Astrocyte of the spinal cord (primary cell): ENCODE results near the gene TMEM17.
A peak's percentile ranks its signal among the peaks of the same experiment; 100 is the strongest.

Experiments used
- DNase-seq: peaks from one replicate; pipeline ENCODE4 v3.0.0; 2011; ENCODE audit warnings: low read depth, low spot score
- H3K4me3 ChIP-seq: 2 replicates; pipeline ENCODE4 v1.5.1; 2011; ENCODE audit warnings: low read depth, mild to moderate bottlenecking, low read length, moderate library complexity
- CTCF ChIP-seq: IDR thresholded peaks from 2 replicates; pipeline ENCODE4 v1.5.1; 2012; ENCODE audit warnings: low read depth, mild to moderate bottlenecking, low read length, inconsistent platforms
- in situ Hi-C: cut with HindIII; loops from 2 replicates; pipeline ENCODE4 v1.10.0; 2017; ENCODE audit warnings: low sequenced_read_pairs

TMEM17 gene

GRCh38 chr2:62474176-62474575 lies 31.8 kb downstream of the TMEM17 start:
- H3K4me3 ChIP-seq = no peak overlapping the region
- in situ Hi-C loops = no loop called here
- peak; percentile 38 for DNase-seq
- TF ChIP-seq CTCF = no peak

- no peak overlapping the region for H3K4me3 ChIP-seq
- in situ Hi-C loops = no loop called here
- TF ChIP-seq CTCF = no peak
- DNase-seq = no peak
These were observed 32.7 kb downstream of the TMEM17 start for GRCh38 chr2:62473246-62473827.

- H3K4me3 ChIP-seq = no peak overlapping the region
- in situ Hi-C loops = no loop called here
- no peak for DNase-seq
- no peak for TF ChIP-seq CTCF
These were observed 33.7 kb downstream of the TMEM17 start for GRCh38 chr2:62472312-62472711.

- in situ Hi-C loops = no loop called here
- no peak for TF ChIP-seq CTCF
- no peak overlapping the region for H3K4me3 ChIP-seq
- no peak for DNase-seq
These were observed 34.2 kb downstream of the TMEM17 start for GRCh38 chr2:62471816-62472215.

- TF ChIP-seq CTCF = no peak
- no peak overlapping the region for H3K4me3 ChIP-seq
- DNase-seq = no peak
- in situ Hi-C loops = no loop called here
These were observed 34.6 kb downstream of the TMEM17 start for GRCh38 chr2:62471404-62471803.

- in situ Hi-C loops = no loop called here
- H3K4me3 ChIP-seq = no peak overlapping the region
- no peak for TF ChIP-seq CTCF
- DNase-seq = no peak
These were observed 36.4 kb downstream of the TMEM17 start for GRCh38 chr2:62469548-62469947.

- in situ Hi-C loops = no loop called here
- DNase-seq = no peak
- TF ChIP-seq CTCF = no peak
- H3K4me3 ChIP-seq = no peak overlapping the region
These were observed 36.9 kb downstream of the TMEM17 start for GRCh38 chr2:62469114-62469513.
